Heart left ventricle (tissue), 13 donors: ENCODE results near the gene UBE2L3.

Source experiments
- CTCF ChIP-seq, 12 donors: fragments of 200-600 bp; sonication (generic) in 4 of 12; IDR thresholded peaks; one replicate each; pipeline versions ENCODE4 v1.5.0 to v1.8.0; 2018 to 2022; ENCODE audit warnings: antibody characterized with exemption in 12 of 12, mild to moderate bottlenecking in 5 of 12
- POLR2A ChIP-seq, 2 donors: fragments of 450-650 bp; IDR thresholded peaks; one replicate each; pipeline ENCODE4 v1.6.1; 2017; ENCODE audit warnings: antibody characterized with exemption in 2 of 2, mild to moderate bottlenecking in 2 of 2, moderate library complexity in 2 of 2
- donor health status: ischemic (EF 13 %, LVEDD 7.1; RV severe dilation, severe dysfunction).
- donor health status: DM: no; HTN: yes; CAD: no.
- donor health status: DM: no; HTN: no; CAD: no.
- donor health status: ischemic (EF 25% LVEDD 6.9; RV normal size, moderate dysfunction).
- donor health status: ischemic (EF 25% LVEDD 5.7; RV mildly dilated, moderate dysfunction).
- donor health status: ischemic (EF 35%, LVEDD 5.7; RV mildly dilated, moderate dysfunction).
- donor health status: nonischemic (EF 11% LVEDD 7.7; RV severe dilation, severe dysfunction).
- donor health status: DM: yes; HTN: yes; CAD: no.
- donor health status: PGD.
- donor health status: ischemic (EF 29% LVEDD 5.4; RV normal size, mild dysfunction).
- donor health status: nonischemic (EF 23%, LVEDD 6.1; RV moderate dilation, normal function).

- no peak for TF ChIP-seq CTCF (IDR thresholded peaks at IDR 0.05)
- no peak for TF ChIP-seq POLR2A (IDR thresholded peaks at IDR 0.05)
Measured at GRCh38 chr22:21613553-21614233, 46.2 kb downstream of the UBE2L3 start.
